Measurements from ENCODE around the gene MYO3B. TPM values are rescaled to one million over a fixed set of nuclear protein-coding genes. Genes with fewer than 3 reads are reported as not detected.
A peak's percentile ranks its signal among the peaks of the same experiment; 100 is the strongest.

MYO3B gene
- total and polyA plus RNA-seq, 12 donors = 0.04 to 0.11 (median 0.06) TPM; not detected in 8

GRCh38 chr2:170155022-170155722, 22.8 kb upstream of the MYO3B start:
- TF ChIP-seq CTCF (IDR thresholded peaks at IDR 0.05) (no peak), POLR2A (IDR thresholded peaks at IDR 0.05) (no peak)
- no peak overlapping the region for H3K4me3 ChIP-seq

GRCh38 chr2:170155723-170156253, 22.2 kb upstream of the MYO3B start:
- 77 to 83% (median 79%) methylated on average over 7 of the region's 7 CpGs for WGBS, 4 donors
- TF ChIP-seq POLR2A (IDR thresholded peaks at IDR 0.05) = no peak
- TF ChIP-seq CTCF (IDR thresholded peaks at IDR 0.05) = no peak
- Histone ChIP-seq H3K4me3 (no peak overlapping the region), H3K4me1 (replicated peaks in 1 of 2) (no peaks in the 10 kb centered on the region), H3K36me3 (replicated peaks in 1 of 2) (no peaks in the 10 kb centered on the region), H3K27me3 (no peaks in the 10 kb centered on the region), H3K9me3 (replicated peaks in 1 of 3) (no peaks in the 10 kb centered on the region), H3K27ac (no peak overlapping the region)
- DNase-seq = no peak
- intact Hi-C loops (cut with DNase I) = no loop called here

More at GRCh38 chr2:170155022-170155722, 22.8 kb upstream of the MYO3B start:
- intact Hi-C loops (cut with DNase I) = no loop called here
- WGBS, 4 donors = 39 to 46% (median 43%) methylated on average over 8 of the region's 8 CpGs
- no peaks in the 10 kb centered on the region for H3K9me3 ChIP-seq (replicated peaks in 1 of 3)
- no peaks in the 10 kb centered on the region for H3K27me3 ChIP-seq
- H3K4me1 ChIP-seq (replicated peaks in 1 of 2) = no peaks in the 10 kb centered on the region
- peak in 1 of 7 donors; percentile 56 for DNase-seq
- H3K36me3 ChIP-seq (replicated peaks in 1 of 2) = no peaks in the 10 kb centered on the region
- no peak overlapping the region for H3K27ac ChIP-seq

- 83 to 95% (median 90%) methylated on average over 3 of the region's 3 CpGs for WGBS, 4 donors
- no peak for TF ChIP-seq POLR2A (IDR thresholded peaks at IDR 0.05)
- TF ChIP-seq CTCF (IDR thresholded peaks at IDR 0.05) = no peak
- no peak for DNase-seq
- H3K27me3 ChIP-seq = no peaks in the 10 kb centered on the region
- H3K9me3 ChIP-seq (replicated peaks in 1 of 3) = no peaks in the 10 kb centered on the region
- intact Hi-C loops (cut with DNase I) = no loop called here
- no peak overlapping the region for H3K4me3 ChIP-seq
- no peaks in the 10 kb centered on the region for H3K36me3 ChIP-seq (replicated peaks in 1 of 2)
- no peak overlapping the region for H3K27ac ChIP-seq
- H3K4me1 ChIP-seq (replicated peaks in 1 of 2) = no peaks in the 10 kb centered on the region
Measured at GRCh38 chr2:170156592-170156991, 21.4 kb upstream of the MYO3B start.

- H3K27me3 ChIP-seq = no peaks in the 10 kb centered on the region
- no peaks in the 10 kb centered on the region for H3K9me3 ChIP-seq (replicated peaks in 1 of 3)
- DNase-seq = no peak
- H3K27ac ChIP-seq = no peak overlapping the region
- no peak for TF ChIP-seq CTCF (IDR thresholded peaks at IDR 0.05)
- TF ChIP-seq POLR2A (IDR thresholded peaks at IDR 0.05) = no peak
- H3K4me3 ChIP-seq = no peak overlapping the region
- no peaks in the 10 kb centered on the region for H3K4me1 ChIP-seq (replicated peaks in 1 of 2)
- no peaks in the 10 kb centered on the region for H3K36me3 ChIP-seq (replicated peaks in 1 of 2)
- intact Hi-C loops (cut with DNase I) = no loop called here
- 66 to 80% (median 71%) methylated on average over 3 of the region's 3 CpGs for WGBS, 4 donors
Measured at GRCh38 chr2:170157025-170157684, 20.8 kb upstream of the MYO3B start.
